Liver (tissue), 3 donors: Measurements from ENCODE around the gene SHC1.

Experiments used
- EGR1 ChIP-seq, 2 donors: IDR thresholded peaks; 2 replicates each; pipeline ENCODE4 v1.6.1; 2016 to 2018; ENCODE audit warnings: antibody characterized with exemption in 2 of 2, low read depth in 2 of 2
- FOXA1 ChIP-seq: IDR thresholded peaks from 2 replicates; pipeline ENCODE4 v1.6.1; 2016; ENCODE audit warnings: antibody characterized with exemption
- HNF4A ChIP-seq, 2 donors: conservative IDR thresholded peaks; 2 replicates each; pipeline ENCODE4 v1.6.1; 2016; ENCODE audit warnings: antibody characterized with exemption in 2 of 2, mild to moderate bottlenecking in 2 of 2
- JUND ChIP-seq, 2 donors: IDR thresholded peaks; 2 replicates each; pipeline ENCODE4 v1.6.1; 2016; ENCODE audit warnings: antibody characterized with exemption in 2 of 2
- SP1 ChIP-seq: IDR thresholded peaks from 2 replicates; pipeline ENCODE4 v1.6.1; 2018; ENCODE audit warnings: antibody characterized with exemption, mild to moderate bottlenecking
- TAF1 ChIP-seq: conservative IDR thresholded peaks from 2 replicates; pipeline ENCODE4 v1.6.1; 2016; ENCODE audit warnings: antibody characterized with exemption, mild to moderate bottlenecking
- TF ChIP-seq, protein P1 (sequence below): fragments of 150-350 bp; IDR thresholded peaks from 2 replicates; pipeline ENCODE4 v1.5.1; 2017; ENCODE audit warnings: improper control_type of control experiment, low read depth, low read length; ENCODE audit not compliant: missing input control
- TF ChIP-seq, protein P2 (sequence below): IDR thresholded peaks from 2 replicates; pipeline ENCODE4 v1.6.1; 2016; ENCODE audit warnings: antibody characterized with exemption
- TF ChIP-seq, protein P3 (sequence below): IDR thresholded peaks from 2 replicates; pipeline ENCODE4 v1.6.1; 2016; ENCODE audit warnings: antibody characterized with exemption, mild to moderate bottlenecking
- donor health status: healthy.
- donor health status: healthy.

DNA sequence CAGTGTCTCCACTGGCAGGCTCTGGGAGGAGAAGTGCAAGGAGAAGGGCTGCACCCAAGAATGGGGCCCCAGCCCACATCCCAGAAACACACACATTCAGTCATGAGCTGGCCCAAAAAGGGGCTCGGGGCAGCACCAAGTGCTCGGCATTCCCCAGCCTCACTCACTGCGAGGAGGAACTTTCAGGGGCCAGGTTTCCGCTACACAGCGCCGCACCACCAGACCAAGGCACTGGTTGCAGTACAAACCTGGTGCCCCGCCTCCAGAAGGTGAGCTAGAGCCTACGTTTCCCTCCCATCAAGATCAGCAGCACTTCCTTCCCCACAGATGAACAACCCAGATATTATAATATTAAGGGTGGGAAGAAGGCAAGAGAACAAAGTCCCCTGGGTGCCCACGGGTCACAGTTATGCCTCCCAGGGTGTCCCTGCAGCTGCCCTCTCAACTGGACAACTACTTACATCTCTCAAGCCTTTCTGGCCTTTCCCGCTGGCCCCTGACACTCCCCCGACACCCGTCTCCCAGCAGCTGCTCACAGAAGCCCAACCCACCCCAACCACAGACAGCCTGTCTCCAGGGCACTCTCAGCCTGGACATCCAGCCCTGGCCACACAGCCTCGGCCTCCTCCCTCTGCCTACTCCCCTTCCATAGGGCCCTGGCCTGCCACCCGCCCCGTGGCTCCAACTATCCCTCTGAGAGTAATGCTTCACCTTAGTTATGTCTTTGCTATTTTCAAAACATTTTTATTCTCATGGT, 18.5 kb downstream of the SHC1 start:
- TF ChIP-seq, protein P1, sequence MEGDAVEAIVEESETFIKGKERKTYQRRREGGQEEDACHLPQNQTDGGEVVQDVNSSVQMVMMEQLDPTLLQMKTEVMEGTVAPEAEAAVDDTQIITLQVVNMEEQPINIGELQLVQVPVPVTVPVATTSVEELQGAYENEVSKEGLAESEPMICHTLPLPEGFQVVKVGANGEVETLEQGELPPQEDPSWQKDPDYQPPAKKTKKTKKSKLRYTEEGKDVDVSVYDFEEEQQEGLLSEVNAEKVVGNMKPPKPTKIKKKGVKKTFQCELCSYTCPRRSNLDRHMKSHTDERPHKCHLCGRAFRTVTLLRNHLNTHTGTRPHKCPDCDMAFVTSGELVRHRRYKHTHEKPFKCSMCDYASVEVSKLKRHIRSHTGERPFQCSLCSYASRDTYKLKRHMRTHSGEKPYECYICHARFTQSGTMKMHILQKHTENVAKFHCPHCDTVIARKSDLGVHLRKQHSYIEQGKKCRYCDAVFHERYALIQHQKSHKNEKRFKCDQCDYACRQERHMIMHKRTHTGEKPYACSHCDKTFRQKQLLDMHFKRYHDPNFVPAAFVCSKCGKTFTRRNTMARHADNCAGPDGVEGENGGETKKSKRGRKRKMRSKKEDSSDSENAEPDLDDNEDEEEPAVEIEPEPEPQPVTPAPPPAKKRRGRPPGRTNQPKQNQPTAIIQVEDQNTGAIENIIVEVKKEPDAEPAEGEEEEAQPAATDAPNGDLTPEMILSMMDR, result no peak
- TF ChIP-seq HNF4A (conservative IDR thresholded peaks at IDR 0.05) (no peak), FOXA1 (no peak), TAF1 (no peak), EGR1 (IDR thresholded peaks at IDR 0.05; ENCODE audit: low read depth in 2 of 2) (no peak), JUND (IDR thresholded peaks at IDR 0.05) (no peak), SP1 (no peak)
- TF ChIP-seq, protein P2, sequence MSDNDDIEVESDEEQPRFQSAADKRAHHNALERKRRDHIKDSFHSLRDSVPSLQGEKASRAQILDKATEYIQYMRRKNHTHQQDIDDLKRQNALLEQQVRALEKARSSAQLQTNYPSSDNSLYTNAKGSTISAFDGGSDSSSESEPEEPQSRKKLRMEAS, result no peak
- TF ChIP-seq, protein P3, sequence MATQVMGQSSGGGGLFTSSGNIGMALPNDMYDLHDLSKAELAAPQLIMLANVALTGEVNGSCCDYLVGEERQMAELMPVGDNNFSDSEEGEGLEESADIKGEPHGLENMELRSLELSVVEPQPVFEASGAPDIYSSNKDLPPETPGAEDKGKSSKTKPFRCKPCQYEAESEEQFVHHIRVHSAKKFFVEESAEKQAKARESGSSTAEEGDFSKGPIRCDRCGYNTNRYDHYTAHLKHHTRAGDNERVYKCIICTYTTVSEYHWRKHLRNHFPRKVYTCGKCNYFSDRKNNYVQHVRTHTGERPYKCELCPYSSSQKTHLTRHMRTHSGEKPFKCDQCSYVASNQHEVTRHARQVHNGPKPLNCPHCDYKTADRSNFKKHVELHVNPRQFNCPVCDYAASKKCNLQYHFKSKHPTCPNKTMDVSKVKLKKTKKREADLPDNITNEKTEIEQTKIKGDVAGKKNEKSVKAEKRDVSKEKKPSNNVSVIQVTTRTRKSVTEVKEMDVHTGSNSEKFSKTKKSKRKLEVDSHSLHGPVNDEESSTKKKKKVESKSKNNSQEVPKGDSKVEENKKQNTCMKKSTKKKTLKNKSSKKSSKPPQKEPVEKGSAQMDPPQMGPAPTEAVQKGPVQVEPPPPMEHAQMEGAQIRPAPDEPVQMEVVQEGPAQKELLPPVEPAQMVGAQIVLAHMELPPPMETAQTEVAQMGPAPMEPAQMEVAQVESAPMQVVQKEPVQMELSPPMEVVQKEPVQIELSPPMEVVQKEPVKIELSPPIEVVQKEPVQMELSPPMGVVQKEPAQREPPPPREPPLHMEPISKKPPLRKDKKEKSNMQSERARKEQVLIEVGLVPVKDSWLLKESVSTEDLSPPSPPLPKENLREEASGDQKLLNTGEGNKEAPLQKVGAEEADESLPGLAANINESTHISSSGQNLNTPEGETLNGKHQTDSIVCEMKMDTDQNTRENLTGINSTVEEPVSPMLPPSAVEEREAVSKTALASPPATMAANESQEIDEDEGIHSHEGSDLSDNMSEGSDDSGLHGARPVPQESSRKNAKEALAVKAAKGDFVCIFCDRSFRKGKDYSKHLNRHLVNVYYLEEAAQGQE, result no peak
